Measurements from ENCODE around the gene CACNG4.

CACNG4 gene

GRCh38 chr17:67046398-67046797, 81.9 kb downstream of the CACNG4 start:
- no peak for TF ChIP-seq ZFX (IDR thresholded peaks at IDR 0.05)
- no peak for TF ChIP-seq CTCF (conservative IDR thresholded peaks at IDR 0.05)
- no peak overlapping the region for H3K27ac ChIP-seq

- no peak overlapping the region for H3K27ac ChIP-seq
These were observed 82.9 kb downstream of the CACNG4 start for GRCh38 chr17:67047382-67047781.

GRCh38 chr17:67049025-67049739, 84.7 kb downstream of the CACNG4 start:
- H3K27ac ChIP-seq = no peak overlapping the region
- no peak for TF ChIP-seq CTCF (conservative IDR thresholded peaks at IDR 0.05)
- no peak for TF ChIP-seq ZFX (IDR thresholded peaks at IDR 0.05)

More at GRCh38 chr17:67047382-67047781, 82.9 kb downstream of the CACNG4 start:
- TF ChIP-seq ZFX (IDR thresholded peaks at IDR 0.05) = no peak
- TF ChIP-seq CTCF (conservative IDR thresholded peaks at IDR 0.05) = no peak

GRCh38 chr17:67050066-67050465, 85.6 kb downstream of the CACNG4 start:
- H3K27ac ChIP-seq = no peak overlapping the region
- TF ChIP-seq CTCF (conservative IDR thresholded peaks at IDR 0.05) = no peak
- TF ChIP-seq ZFX (IDR thresholded peaks at IDR 0.05) = no peak

GRCh38 chr17:67050471-67051154, 86.1 kb downstream of the CACNG4 start:
- H3K27ac ChIP-seq = no peak overlapping the region
- TF ChIP-seq CTCF (conservative IDR thresholded peaks at IDR 0.05) = no peak
- no peak for TF ChIP-seq ZFX (IDR thresholded peaks at IDR 0.05)

- TF ChIP-seq ZFX (IDR thresholded peaks at IDR 0.05) (no peak), CTCF (conservative IDR thresholded peaks at IDR 0.05) (no peak)
- H3K27ac ChIP-seq = no peak overlapping the region
These were observed 86.6 kb downstream of the CACNG4 start for GRCh38 chr17:67051155-67051538.

- H3K27ac ChIP-seq = no peak overlapping the region
- TF ChIP-seq ZFX (IDR thresholded peaks at IDR 0.05) = no peak
- TF ChIP-seq CTCF (conservative IDR thresholded peaks at IDR 0.05) = no peak
These were observed 87.3 kb downstream of the CACNG4 start for GRCh38 chr17:67051837-67052236.

Measured in C4-2B (cell line).